ENCODE measurements around the gene EPHB1. TPM values are rescaled to one million over a fixed set of nuclear protein-coding genes. Genes with fewer than 3 reads are reported as not detected.

Gene EPHB1
- total and polyA plus RNA-seq, 4 donors: 0.23 to 1.7 (median 0.52) TPM

DNA sequence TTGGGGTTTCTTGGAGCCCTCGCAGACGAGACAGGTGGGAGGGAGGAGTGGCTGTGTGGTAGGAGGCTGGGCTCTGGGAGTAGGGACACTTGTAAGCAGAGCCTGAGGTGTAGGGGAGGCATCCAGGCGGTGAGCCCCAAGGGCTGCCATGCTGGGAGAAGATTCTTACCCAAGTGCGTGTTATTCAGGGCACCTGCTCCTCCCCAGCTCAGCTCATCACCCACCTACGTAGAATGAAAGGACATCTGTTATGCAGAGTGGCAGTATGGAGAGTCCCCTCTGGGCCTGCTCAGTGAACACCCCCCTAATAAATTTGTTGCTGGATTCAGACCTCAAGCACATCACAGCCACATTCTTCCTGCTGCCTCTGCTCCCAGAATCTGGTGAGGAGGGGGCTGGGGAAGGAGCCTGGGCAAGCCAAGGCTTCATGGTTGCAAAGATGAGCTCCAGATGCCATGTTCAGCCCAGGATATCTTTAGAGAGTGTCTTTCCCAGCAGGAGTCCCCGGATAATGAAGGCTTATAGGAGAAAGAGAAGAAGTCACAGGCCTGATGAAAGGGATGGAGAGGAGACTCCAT is 261.8 kb downstream of the EPHB1 start (continued):
- TF ChIP-seq, protein P1, sequence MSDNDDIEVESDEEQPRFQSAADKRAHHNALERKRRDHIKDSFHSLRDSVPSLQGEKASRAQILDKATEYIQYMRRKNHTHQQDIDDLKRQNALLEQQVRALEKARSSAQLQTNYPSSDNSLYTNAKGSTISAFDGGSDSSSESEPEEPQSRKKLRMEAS (IDR thresholded peaks at IDR 0.05): no peak
- TF ChIP-seq, protein P2, sequence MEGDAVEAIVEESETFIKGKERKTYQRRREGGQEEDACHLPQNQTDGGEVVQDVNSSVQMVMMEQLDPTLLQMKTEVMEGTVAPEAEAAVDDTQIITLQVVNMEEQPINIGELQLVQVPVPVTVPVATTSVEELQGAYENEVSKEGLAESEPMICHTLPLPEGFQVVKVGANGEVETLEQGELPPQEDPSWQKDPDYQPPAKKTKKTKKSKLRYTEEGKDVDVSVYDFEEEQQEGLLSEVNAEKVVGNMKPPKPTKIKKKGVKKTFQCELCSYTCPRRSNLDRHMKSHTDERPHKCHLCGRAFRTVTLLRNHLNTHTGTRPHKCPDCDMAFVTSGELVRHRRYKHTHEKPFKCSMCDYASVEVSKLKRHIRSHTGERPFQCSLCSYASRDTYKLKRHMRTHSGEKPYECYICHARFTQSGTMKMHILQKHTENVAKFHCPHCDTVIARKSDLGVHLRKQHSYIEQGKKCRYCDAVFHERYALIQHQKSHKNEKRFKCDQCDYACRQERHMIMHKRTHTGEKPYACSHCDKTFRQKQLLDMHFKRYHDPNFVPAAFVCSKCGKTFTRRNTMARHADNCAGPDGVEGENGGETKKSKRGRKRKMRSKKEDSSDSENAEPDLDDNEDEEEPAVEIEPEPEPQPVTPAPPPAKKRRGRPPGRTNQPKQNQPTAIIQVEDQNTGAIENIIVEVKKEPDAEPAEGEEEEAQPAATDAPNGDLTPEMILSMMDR (IDR thresholded peaks at IDR 0.05; ENCODE audit: low read depth, low read length, missing input control): no peak
- TF ChIP-seq NR2F2 (IDR thresholded peaks at IDR 0.05): no peak
- no peak for TF ChIP-seq RXRA (IDR thresholded peaks at IDR 0.05)

DNA sequence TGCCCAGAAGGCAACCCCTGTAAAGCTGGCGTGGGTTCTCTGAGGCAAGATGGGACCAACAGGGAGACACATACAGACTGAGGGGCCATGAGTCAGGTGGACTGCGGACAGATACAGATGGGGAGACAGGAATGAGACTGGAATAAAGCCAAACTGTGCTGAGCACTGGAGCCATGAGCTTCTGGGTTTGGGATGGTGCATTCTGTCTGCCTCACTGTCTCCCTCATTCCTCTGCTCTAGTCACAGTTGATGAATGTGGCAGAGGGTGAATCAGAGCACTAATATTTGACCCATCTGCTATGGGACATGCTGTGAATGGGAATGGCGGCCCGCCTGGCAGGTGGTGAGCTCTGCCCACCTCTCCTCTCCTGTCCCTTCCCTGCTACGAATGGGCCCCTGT is 262.9 kb downstream of the EPHB1 start:
- 90% methylated on average over 5 of the region's 5 CpGs for WGBS
- H3K4me3 ChIP-seq (ENCODE audit: low read depth in 1 of 3, low read length in 3 of 3): no peak overlapping the region
- H3K9ac ChIP-seq (ENCODE audit: low read depth in 1 of 2, low read length in 2 of 2): no peak overlapping the region
- no peaks in the 10 kb centered on the region for H3K36me3 ChIP-seq (ENCODE audit: control insufficient read depth in 4 of 4, insufficient read depth in 3 of 4, low read depth in 1 of 4, low read length in 3 of 4)
- DNase-seq (ENCODE audit: low spot score): no peak
- H3K4me1 ChIP-seq (ENCODE audit: control insufficient read depth in 4 of 4, insufficient read depth in 4 of 4, low read length in 3 of 4): no peaks in the 10 kb centered on the region
- no peaks in the 10 kb centered on the region for H3K27me3 ChIP-seq (ENCODE audit: control insufficient read depth in 4 of 4, insufficient read depth in 4 of 4, low read length in 3 of 4)
- no peak overlapping the region for H3K27ac ChIP-seq (ENCODE audit: low read depth in 1 of 2, low read length in 2 of 2)
- TF ChIP-seq, protein P3, sequence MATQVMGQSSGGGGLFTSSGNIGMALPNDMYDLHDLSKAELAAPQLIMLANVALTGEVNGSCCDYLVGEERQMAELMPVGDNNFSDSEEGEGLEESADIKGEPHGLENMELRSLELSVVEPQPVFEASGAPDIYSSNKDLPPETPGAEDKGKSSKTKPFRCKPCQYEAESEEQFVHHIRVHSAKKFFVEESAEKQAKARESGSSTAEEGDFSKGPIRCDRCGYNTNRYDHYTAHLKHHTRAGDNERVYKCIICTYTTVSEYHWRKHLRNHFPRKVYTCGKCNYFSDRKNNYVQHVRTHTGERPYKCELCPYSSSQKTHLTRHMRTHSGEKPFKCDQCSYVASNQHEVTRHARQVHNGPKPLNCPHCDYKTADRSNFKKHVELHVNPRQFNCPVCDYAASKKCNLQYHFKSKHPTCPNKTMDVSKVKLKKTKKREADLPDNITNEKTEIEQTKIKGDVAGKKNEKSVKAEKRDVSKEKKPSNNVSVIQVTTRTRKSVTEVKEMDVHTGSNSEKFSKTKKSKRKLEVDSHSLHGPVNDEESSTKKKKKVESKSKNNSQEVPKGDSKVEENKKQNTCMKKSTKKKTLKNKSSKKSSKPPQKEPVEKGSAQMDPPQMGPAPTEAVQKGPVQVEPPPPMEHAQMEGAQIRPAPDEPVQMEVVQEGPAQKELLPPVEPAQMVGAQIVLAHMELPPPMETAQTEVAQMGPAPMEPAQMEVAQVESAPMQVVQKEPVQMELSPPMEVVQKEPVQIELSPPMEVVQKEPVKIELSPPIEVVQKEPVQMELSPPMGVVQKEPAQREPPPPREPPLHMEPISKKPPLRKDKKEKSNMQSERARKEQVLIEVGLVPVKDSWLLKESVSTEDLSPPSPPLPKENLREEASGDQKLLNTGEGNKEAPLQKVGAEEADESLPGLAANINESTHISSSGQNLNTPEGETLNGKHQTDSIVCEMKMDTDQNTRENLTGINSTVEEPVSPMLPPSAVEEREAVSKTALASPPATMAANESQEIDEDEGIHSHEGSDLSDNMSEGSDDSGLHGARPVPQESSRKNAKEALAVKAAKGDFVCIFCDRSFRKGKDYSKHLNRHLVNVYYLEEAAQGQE (IDR thresholded peaks at IDR 0.05): no peak
- TF ChIP-seq JUND (IDR thresholded peaks at IDR 0.05) (no peak), EGR1 (IDR thresholded peaks at IDR 0.05; ENCODE audit: low read depth in 2 of 2) (no peak), RXRA (IDR thresholded peaks at IDR 0.05) (no peak), SP1 (IDR thresholded peaks at IDR 0.05) (no peak), YY1 (IDR thresholded peaks at IDR 0.05) (no peak), RAD21 (IDR thresholded peaks at IDR 0.05) (no peak), FOXA2 (IDR thresholded peaks at IDR 0.05) (no peak), GABPA (IDR thresholded peaks at IDR 0.05 in 1 of 2, conservative IDR thresholded peaks at IDR 0.05 in 1 of 2) (no peak), FOXA1 (IDR thresholded peaks at IDR 0.05) (no peak), HNF4G (IDR thresholded peaks at IDR 0.05) (no peak)
- TF ChIP-seq, protein P1 (IDR thresholded peaks at IDR 0.05): no peak
- TF ChIP-seq, protein P4, sequence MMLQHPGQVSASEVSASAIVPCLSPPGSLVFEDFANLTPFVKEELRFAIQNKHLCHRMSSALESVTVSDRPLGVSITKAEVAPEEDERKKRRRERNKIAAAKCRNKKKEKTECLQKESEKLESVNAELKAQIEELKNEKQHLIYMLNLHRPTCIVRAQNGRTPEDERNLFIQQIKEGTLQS (IDR thresholded peaks at IDR 0.05): no peak
- TF ChIP-seq, protein P2 (IDR thresholded peaks at IDR 0.05; ENCODE audit: low read depth, low read length, missing input control): no peak
- no peaks in the 10 kb centered on the region for H3K9me3 ChIP-seq (ENCODE audit: control insufficient read depth in 4 of 4, low read length in 3 of 4)
